WTC11 (cell line): ENCODE results near the gene KHDC1.
"Not testable (repeated sequence)": the region's sequence is repeated elsewhere in the genome, so short reads cannot be mapped to it uniquely, and the experiment has no call there.

Experiments used
- ATF3 ChIP-seq: sonication (generic); formaldehyde crosslinking; conservative IDR thresholded peaks from 2 replicates; pipeline ENCODE4 v1.8.1; 2022; ENCODE audit warnings: mild to moderate bottlenecking, missing genetic modification reagents
- CREB1 ChIP-seq: sonication (generic); formaldehyde crosslinking; IDR thresholded peaks from 2 replicates; pipeline ENCODE4 v1.8.0; 2023; ENCODE audit warnings: mild to moderate bottlenecking, missing genetic modification reagents
- CTCF ChIP-seq: fragments of 200-600 bp; IDR thresholded peaks from 2 replicates; pipeline ENCODE4 v1.8.0; 2022; ENCODE audit warnings: antibody characterized with exemption
- E2F1 ChIP-seq: sonication (generic); formaldehyde crosslinking; IDR thresholded peaks from 2 replicates; pipeline ENCODE4 v1.8.0; 2022; ENCODE audit warnings: mild to moderate bottlenecking, missing genetic modification reagents
- E2F4 ChIP-seq: sonication (generic); formaldehyde crosslinking; IDR thresholded peaks from 2 replicates; pipeline ENCODE4 v1.8.1; 2022; ENCODE audit warnings: low read depth, mild to moderate bottlenecking, moderate library complexity, missing genetic modification reagents, borderline replicate concordance
- ESRRA ChIP-seq: sonication (generic); formaldehyde crosslinking; IDR thresholded peaks from 2 replicates; pipeline ENCODE4 v1.8.1; 2022; ENCODE audit warnings: mild to moderate bottlenecking, missing genetic modification reagents, borderline replicate concordance
- IRF1 ChIP-seq: sonication (generic); formaldehyde crosslinking; IDR thresholded peaks from 2 replicates; pipeline ENCODE4 v1.8.0; 2023; ENCODE audit warnings: missing genetic modification reagents
- KAT7 ChIP-seq: sonication (generic); formaldehyde crosslinking; IDR thresholded peaks from 2 replicates; pipeline ENCODE4 v1.8.1; 2023; ENCODE audit warnings: missing genetic modification reagents, mild to moderate bottlenecking, borderline replicate concordance
- MAX ChIP-seq: sonication (generic); formaldehyde crosslinking; IDR thresholded peaks from 2 replicates; pipeline ENCODE4 v1.8.0; 2022; ENCODE audit warnings: mild to moderate bottlenecking, missing genetic modification reagents
- NFE2L1 ChIP-seq: sonication (generic); formaldehyde crosslinking; IDR thresholded peaks from 2 replicates; pipeline ENCODE4 v1.8.1; 2023; ENCODE audit warnings: missing genetic modification reagents
- RELA ChIP-seq: sonication (generic); formaldehyde crosslinking; IDR thresholded peaks from 2 replicates; pipeline ENCODE4 v1.8.1; 2022; ENCODE audit warnings: missing genetic modification reagents, mild to moderate bottlenecking, borderline replicate concordance
- STAT6 ChIP-seq: sonication (generic); formaldehyde crosslinking; conservative IDR thresholded peaks from 2 replicates; pipeline ENCODE4 v1.8.1; 2023; ENCODE audit warnings: mild to moderate bottlenecking, low read depth, missing genetic modification reagents, moderate library complexity
- ZNF121 ChIP-seq: sonication (generic); formaldehyde crosslinking; IDR thresholded peaks from 2 replicates; pipeline ENCODE4 v1.8.0; 2023; ENCODE audit warnings: missing genetic modification reagents
- ZNF416 ChIP-seq: fragments of 250-450 bp; sonication (Bioruptor Pico); IDR thresholded peaks from 2 replicates; pipeline ENCODE4 v1.9.0; 2021; ENCODE audit warnings: mild to moderate bottlenecking, inconsistent platforms

GRCh38 chr6:73268896-73269295 lies 5.9 kb upstream of the KHDC1 start:
- TF ChIP-seq CREB1 (CRISPR knock-in tag); CTCF; ESRRA (CRISPR knock-in tag); E2F1; STAT6 (CRISPR knock-in tag); IRF1; ATF3 (CRISPR knock-in tag); E2F4 (CRISPR knock-in tag); RELA (CRISPR knock-in tag); KAT7; ZNF121 (CRISPR knock-in tag); MAX (CRISPR knock-in tag); NFE2L1 (CRISPR knock-in tag); ZNF416 (CRISPR knock-in tag): not testable (repeated sequence)
